GM21367 (cell line): ENCODE measurements around the gene RELN.
"Not testable (repeated sequence)": the region's sequence is repeated elsewhere in the genome, so short reads cannot be mapped to it uniquely, and the experiment has no call there.

Experiments
- ATAC-seq: cut with Tn5 transposase; IDR thresholded peaks from one replicate; pipeline ENCODE4 v1.9.1; 2021; ENCODE audit not compliant: unreplicated experiment

RELN gene

DNA sequence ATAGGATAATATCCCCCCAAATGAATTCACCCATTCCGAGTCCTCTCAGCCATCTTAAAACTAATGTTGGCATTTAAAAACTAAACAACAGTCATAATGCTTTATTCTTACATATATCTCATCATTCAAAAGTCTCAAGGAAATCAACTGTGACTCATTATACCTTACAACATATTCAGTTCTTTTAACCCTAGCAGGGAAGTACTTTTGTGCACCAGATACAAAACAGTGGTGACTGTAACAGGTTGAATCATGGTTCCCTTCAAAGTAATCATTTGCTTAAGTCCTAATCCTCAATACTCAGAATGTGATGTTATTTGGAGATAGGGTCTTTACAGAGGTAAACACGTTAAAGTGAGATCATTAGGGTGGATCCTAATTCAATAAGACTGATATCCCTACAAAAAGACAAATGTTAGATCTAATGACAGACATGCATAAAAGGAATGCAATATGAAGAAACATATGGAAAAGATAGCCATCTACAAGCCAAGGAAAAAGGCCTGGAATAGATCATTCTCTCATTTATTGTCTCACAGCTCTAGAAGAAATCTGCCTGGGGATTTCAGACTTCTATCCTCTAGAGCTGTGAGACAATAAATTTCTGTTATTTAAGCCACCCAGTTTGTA, 42.3 kb downstream of the RELN start:
- no peak for ATAC-seq

DNA sequence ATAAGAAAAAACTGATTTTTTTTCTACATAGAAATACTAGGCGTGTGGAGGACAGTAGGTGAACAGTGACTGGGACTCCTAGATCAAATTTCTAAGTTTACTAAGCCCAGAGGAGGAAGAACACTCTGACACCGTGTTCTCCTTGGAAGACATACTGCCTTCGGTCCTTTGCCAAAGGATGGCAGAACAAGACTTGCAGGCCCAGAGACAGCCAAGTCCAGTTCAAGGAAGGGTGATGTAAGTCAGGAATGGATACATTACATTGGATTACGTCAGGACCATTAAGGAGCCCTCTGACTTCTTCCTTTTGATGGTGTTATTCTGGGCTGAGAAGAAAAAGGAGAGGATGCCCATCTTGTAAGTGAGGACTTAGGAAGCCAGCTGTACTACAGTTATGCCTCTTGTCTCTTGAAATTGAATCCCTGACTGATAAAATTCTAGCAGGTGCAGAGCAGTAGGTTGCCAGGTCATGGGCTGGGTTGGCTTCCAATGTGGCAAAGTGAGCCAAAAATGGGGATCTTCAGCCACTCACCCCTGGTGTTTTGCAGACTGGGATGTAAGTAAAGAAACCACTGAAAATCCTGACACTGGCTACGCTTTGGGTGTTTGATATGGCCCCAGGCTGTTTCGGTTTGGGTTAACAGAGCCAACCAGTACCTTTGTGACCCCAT, 45.1 kb downstream of the RELN start:
- ATAC-seq = no peak

DNA sequence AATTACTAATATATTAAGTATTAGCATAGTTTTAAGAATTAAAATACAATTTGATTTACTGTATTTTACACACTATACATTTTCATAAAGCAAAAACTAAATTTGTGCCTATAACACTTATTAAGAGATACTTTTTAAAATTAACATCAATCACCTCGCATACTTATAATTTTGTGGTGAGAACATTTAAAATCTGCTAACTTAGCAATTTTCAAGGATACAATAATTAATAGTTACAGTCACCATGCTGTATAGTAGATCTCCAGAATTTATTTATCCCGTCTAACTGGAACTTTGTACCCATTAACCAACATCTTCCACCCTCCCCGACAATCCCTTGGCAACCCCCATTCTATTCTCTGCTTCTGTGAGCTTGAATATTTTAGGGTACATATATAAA, 47.5 kb downstream of the RELN start:
- no peak for ATAC-seq

DNA sequence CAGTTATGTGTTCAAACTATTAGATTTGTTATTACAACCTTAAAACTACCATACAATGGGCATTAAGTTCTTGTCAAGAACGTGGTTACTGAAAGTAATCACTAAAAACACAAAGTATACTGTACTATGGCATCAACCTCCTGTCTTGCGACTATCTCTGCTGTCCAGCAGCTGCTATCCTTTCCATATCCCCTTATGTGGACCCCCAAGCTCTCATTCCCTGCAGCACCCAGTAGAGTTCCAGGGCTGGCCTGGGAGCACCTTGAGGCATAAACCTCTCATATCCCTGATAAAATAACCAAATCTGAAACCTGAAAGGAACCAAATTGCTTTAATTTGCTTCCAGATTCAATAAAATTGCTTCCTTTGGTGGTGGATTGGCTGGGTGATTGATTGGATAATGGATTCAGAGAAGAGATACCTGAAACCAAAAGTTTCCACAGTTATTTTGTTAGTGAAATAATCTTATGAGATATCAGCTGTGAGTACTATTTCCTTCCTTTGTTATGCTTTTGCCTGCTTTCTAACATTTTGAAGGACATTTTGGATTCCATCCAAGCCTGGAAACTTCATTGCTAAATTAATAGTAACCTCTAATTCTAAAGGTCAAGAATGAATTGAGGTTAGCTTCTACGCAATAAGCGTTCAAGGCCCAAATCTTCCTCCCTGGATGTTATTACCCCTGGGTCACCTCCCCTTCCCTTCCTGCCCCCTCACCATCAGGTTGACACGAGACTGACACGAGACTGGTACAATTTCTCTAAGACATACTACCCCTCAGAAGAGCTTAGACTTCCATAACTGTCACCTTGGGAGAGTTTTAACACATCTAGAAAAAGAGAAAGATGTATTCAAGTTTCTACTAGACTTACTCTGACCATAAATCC, 48.8 kb downstream of the RELN start:
- ATAC-seq = no peak

DNA sequence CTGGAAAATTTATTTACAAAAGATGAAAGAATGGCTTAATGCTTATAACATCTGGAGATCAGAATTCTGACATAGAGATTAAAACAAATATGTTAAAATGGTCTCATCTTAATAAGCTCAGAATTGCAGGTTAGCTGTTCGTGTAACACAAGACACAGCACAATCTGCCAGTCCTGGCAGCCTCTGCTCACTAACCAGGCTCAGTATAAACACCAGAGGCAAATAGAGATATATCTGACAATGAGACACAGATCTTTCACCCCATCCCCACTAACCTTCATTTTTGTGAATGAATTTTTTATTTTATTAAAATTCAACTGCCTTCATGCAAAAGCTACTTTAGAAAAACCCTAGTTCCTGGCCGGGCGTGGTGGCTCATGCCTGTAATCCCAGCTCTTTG, 51.8 kb downstream of the RELN start:
- ATAC-seq = no peak

DNA sequence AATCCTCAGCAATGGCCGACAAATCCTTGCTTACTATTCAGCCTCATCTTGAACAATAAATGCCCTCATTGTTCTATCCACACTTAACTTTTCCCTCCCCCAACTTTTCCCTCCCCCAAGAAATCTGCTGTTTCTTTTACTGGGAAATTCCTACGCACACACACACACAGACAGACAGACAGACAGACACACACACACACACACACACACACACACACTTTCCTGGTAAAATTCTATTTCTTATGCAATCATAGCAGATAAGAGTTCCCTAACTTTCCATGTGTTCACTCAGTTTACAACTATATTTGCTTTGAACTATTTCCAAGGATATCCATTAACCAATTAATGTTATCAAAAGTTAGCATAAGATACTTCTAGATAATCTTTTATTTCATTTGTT, 52.9 kb downstream of the RELN start:
- ATAC-seq = no peak

DNA sequence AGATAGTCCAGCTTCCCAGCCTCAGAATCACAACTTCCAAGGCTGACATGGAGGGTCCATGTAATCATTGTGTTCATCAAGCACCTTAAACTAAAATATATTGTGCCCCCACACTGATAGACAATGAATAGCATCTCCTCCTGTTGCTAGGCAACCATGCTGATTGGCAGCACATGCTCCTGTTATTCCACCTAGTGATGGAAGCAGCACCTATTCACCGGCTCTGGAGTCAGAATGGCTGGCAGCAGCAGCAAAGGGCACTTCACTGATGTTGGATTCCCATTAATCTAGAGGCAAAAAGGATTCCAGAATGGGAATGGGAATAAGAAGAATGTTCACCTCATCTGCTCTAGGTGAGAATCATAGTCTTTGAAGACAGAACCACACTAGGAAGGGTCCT, 55.0 kb downstream of the RELN start:
- ATAC-seq = no peak

DNA sequence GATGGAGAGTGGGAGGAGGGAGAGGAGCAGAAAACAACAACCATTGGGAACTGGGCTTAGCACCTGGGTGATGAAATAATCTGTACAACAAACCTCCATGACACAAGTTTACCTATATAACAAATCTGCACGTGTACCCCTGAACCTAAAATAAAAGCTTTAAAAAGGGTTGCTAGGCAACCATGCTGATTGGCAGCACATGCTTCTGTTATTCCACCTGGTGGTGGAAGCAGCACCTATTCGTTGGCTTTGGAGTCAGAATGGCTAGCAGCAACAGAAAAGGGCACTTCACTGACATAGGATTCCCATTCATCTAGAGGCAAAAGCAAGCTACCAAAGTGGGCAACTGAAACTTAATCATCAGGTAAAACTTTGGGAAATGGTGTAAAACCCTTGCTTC, 57.1 kb downstream of the RELN start:
- no peak for ATAC-seq

DNA sequence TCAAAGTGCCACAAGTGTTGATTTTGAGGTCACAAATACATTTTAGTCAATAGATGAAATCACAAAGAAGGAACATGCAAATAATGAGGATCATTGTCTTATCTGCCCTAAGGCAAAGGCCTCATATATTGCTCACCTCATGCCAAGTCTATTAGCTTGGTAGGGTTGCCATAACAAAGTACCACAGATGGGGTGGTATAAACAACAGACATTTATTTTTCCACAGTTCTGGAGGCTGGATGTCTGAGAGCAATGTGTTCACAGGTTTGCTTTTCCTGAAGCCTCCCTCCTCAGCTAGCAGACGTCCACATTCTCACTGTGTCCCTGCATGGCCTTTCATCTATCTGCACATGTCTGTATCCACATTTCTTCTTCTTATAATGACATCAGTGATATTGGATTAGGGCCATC, 59.6 kb downstream of the RELN start:
- no peak for ATAC-seq

DNA sequence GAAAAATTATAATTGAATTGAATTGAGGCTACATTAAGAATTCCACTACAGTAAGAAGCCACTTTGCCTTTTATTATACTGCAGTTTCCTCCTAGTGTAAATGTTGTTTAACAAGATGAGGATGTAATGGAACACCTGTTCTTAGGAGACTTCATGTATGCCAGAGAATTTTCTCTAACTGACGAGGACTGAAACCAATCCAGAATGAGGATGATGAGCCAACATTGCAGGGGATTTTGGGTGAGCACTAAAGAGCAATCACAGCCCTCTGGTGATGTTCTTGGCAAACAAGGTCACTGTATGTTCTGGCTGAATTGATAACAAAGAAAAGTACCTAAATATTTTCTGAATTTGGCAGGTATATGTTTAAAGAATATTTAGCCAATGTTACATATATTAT, 60.9 kb downstream of the RELN start:
- no peak for ATAC-seq

DNA sequence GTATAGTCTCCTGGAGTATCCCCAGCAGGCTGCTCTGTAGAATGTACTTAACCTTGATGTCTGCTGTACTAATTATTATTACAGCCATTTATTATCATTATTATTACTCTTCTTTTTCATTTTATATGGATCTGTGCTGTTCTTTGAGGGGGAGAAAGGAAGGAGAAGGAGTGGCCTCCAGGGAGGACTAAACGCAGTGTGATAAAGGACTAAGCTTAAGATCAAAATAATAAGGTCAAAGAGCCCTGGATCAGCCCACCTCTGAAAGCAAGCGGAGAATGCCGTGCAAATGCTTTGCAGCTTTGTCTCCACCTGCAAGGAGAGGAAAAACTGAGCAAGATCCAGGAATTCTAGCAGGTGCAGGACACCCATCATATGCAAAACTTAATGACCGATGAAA, 65.3 kb downstream of the RELN start:
- ATAC-seq = no peak

DNA sequence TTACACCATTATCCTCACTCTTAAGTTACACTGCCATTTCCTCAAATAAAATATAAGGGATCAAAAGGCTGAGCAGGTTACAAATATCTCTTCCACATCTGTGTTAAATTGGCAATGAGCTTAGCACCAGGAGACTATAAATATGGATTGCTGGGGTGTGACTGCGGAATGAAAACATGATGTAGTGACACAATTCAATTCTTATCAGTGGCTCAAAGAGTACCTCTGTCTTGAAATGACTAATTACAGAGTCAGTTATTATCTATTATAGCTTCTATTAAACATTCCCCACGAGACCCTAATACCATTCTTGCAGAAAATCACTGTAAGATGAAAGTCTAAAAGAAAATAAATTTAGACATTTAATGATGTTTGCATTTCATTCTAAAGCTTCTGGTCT, 67.1 kb downstream of the RELN start:
- ATAC-seq = no peak

DNA sequence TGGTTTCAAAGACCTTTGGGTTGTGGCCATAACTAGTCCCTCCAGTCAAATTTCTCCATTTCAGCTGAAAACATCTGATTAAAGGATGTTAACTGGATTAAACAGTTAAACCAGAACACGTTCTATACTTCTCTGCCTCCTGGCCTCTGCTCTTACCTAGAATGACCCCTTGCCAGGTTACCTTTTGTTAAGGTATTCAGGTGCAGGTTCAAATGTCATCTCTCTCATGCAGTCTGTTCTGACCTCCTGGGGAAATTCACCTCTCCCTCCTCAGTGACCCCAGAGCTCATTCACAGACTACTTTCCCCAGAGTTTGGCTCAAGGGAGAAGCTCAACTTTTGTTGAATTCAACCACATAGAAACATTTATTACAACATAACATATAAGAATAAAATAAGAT, 67.8 kb downstream of the RELN start:
- no peak for ATAC-seq

DNA sequence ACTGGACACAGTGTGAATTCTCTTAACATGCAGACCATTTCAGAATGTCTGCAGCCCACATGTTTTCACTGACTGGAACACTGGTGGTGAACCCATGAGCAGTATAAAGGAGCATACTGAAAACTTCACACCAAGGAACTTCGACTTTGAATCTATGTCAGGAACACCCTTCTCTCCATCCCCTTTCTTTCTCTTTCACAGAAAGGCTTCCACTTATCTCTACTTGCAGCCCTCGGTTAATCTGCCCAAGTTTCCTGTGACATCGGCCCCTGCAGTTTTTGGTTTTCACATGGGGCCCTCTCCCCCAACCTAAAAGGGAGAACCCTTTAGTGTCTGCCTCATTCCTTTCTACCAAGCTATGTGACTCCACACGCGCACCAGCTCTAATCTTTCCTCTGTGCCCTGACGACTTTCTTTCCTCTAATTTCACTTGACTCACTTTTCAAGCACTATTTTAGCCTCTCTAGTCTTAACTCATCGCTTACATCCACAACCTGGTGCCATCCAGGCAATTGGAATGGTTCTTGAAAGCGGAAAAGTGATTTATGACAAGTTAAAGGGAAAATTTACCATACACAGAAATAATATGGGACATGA, 70.1 kb downstream of the RELN start:
- no peak for ATAC-seq

DNA sequence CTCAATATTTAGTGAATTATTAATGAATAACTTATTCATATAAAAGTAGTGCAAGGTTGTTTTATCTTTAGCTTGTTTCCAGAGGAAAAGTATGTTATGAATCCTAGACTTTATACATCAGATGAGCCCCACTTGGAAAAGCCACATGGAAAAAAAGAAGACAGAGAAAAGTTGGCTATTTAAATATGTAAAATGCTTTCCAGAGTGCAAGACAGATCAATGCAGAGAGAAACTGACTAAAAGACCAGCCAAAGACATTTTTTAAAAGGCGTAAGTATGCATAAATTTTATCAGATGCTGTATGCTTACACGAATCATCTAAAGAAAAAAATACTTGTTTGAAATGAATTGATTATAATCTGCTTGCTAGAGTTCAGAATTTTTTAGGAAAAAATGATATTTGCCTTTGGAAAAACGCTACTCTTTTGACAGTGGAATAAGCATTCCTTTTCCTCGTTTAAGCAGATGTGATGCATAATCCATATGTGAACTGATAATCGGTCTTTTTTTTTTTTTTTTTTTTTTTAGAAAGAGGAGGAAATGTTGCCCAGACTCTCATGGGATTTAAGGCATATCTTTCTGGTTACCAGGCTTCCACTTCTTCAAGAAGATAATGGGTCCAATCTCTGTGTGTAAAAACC, 70.7 kb downstream of the RELN start:
- ATAC-seq = no peak

DNA sequence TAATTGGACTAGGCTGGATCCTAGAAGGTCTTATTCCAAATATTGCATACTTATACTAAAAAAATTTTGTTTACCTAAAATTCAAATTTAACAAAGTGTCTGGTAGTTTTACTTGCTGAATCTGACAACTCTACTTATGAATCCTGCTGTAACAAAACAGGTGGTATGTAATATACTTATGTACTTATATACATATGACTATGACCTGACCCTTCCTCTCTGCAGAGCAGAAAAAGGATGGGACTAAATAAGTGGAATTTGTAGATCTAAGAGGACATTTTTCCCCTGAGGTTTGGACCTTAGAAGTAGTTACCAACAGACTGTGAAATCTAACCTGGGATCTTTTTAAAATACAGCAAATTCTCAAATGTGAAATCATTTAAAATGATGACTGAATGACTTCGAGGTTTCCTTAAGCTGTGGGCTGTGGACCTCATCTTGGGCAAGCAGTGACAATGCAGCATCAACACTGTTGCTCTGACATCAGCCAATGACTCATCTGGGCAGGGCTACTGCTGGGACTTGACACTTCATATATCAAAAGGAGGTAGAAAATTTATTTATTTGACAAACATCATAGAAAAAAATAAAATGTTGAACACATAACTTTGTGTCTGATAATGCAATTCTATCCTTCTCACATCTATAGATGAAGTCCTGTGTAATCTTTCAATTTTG, 73.6 kb downstream of the RELN start:
- no peak for ATAC-seq

DNA sequence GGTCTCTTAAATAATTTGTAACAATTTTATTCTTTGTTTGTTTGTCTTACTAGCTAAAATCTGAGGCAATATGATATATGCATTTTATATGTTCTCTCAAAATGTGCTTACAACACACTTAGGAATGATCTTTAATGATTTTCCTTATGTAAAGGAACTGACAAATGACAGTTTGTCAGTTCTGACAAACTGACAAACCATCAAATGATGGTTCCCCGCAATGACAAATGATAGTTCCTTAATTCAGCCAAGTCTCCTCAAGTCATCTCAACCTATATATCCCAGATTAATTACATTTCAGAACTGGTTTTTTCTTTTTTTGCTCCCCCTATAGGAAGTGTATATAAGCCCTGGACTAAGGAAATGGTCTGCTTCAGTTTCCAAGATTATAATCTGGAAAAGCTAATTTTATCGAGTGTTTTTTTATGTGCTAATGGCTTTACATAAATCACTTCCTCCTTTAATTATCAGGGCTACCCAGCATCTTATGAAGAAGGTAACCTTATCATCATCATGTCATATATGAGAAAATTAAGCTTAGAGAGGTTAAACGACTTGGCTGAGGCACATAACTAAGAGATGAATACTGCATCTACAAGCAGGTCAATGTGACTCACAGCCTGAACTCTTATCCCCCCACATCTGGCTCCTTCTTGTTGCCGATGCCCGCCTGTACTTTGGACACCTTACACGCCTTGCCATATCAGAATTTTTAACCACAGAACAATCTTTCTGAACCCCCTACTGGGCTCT, 75.1 kb downstream of the RELN start:
- ATAC-seq = no peak

DNA sequence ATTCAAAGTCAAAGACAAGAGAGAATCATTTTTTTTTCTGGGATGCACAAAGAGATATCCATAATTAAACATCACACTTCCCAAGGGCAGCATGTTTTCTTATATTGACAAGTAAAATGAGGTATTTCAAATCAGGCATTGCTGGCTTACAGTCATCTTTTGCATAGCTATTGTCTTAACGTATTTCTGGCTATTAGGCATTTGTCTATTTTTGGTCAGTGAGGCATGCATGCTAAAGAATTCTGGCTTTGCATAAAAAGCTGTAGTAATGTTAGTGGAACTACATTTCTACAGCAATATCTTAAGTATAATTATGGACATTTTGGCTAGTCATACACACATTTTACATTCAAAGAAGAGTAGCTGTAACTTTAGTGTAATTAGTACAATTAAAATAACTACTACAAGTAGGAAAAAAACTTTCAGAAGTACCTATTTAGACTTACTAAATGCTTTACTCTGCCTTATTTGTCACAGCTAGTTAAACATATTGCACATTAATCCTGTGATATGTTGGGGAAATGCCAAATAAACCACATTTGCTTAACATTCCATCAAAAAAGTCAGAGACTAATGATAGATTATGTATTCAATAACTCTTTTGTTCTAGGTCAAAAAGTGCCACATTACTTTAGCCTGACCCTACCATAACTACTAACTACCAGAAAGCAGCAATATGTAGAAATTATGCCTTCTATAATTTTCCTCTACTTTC, 76.4 kb downstream of the RELN start:
- ATAC-seq = no peak

DNA sequence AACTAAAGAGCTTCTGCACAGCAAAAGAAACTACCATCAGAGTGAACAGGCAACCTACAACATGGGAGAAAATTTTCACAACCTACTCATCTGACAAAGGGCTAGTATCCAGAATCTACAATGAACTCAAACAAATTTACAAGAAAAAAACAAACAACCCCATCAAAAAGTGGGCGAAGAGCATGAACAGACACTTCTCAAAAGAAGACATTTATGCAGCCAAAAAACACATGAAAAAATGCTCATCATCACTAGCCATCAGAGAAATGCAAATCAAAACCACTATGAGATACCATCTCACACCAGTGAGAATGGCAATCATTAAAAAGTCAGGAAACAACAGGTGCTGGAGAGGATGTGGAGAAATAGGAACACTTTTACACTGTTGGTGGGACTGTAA, 78.4 kb downstream of the RELN start:
- ATAC-seq = not testable (repeated sequence)
